Fibroblast of the aortic adventitia (primary cell): Measurements from ENCODE around the gene RAD51B. TPM values are rescaled to one million over a fixed set of nuclear protein-coding genes. Genes with fewer than 3 reads are reported as not detected.

Source experiments
- DNase-seq: peaks from one replicate; pipeline ENCODE4 v3.0.0-alpha.2; 2010; ENCODE audit warnings: low read depth
- H3K4me3 ChIP-seq: 2 replicates; pipeline ENCODE4 v1.5.1; 2011; ENCODE audit warnings: low read depth, mild to moderate bottlenecking, control low read depth, low read length, moderate library complexity
- CTCF ChIP-seq: IDR thresholded peaks from 2 replicates; pipeline ENCODE4 v1.5.1; 2011; ENCODE audit warnings: mild to moderate bottlenecking, low read length, control low read depth, inconsistent platforms; ENCODE audit not compliant: insufficient read depth
- total RNA-seq: library from RNA; depleted of rRNA; stranded (reverse); fragments of >200 nt; gene quantifications from 2 replicates; pipeline ENCODE4 v1.2.3, GENCODE V29; 2012; ENCODE audit warnings: low replicate concordance

The RAD51B gene
- total RNA-seq, 1 donor: 28.7 TPM

GRCh38 chr14:68273413-68273812 is 453.8 kb downstream of the RAD51B start:
- H3K4me3 ChIP-seq: no peak overlapping the region
- no peak for TF ChIP-seq CTCF
- DNase-seq: no peak

GRCh38 chr14:68274725-68275124 is 455.1 kb downstream of the RAD51B start:
- TF ChIP-seq CTCF: no peak
- no peak overlapping the region for H3K4me3 ChIP-seq
- no peak for DNase-seq

- TF ChIP-seq CTCF: no peak
- no peak overlapping the region for H3K4me3 ChIP-seq
- peak; percentile 43 for DNase-seq
Observed at GRCh38 chr14:68278576-68279436, 459.2 kb downstream of the RAD51B start.

- DNase-seq: no peak
- H3K4me3 ChIP-seq: no peak overlapping the region
- no peak for TF ChIP-seq CTCF
Observed at GRCh38 chr14:68279437-68279720, 459.8 kb downstream of the RAD51B start.

GRCh38 chr14:68279777-68280233 is 460.2 kb downstream of the RAD51B start:
- DNase-seq: no peak
- no peak for TF ChIP-seq CTCF
- no peak overlapping the region for H3K4me3 ChIP-seq

- DNase-seq: no peak
- no peak overlapping the region for H3K4me3 ChIP-seq
- TF ChIP-seq CTCF: no peak
Observed at GRCh38 chr14:68281497-68281896, 461.9 kb downstream of the RAD51B start.
